ENCODE results near the gene RUVBL2. TPM values are rescaled to one million over a fixed set of nuclear protein-coding genes. Genes with fewer than 3 reads are reported as not detected.
"Not testable (repeated sequence)": the region's sequence is repeated elsewhere in the genome, so short reads cannot be mapped to it uniquely, and the experiment has no call there.

Gene RUVBL2
- total RNA-seq, 3 donors from 2014 or later = 208 to 257 (median 230) TPM

DNA sequence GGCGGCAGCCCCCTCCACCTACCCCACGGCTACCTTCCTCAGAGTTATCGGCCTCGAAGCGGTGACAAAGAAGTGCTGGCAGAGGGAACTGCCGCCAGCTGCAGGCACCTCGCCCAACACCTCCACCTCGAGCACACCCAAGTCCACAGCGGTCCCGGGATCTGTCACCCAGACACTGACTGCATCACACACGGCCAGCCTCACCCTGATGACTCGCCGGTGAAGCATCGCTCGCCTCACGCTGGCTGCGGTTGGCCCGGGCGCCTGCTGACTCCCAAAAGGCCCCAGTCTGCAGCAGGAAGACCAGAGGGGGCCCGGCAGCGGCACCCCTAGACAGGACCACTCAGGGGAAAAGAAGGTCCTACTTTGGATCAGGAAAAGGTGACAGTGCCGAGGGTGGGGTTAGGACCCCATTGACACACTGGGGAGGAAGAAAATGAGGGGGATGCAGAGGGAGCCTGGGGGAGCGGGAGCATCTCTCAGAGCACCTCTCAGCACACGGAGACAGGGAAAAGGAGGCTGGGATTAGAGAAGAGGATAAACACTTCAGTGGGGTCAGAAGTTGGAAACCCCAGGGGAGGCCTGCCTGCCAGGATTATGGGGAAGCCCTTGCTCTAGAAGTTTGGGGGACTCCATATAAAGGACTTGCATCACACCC lies 56.8 kb downstream of the RUVBL2 start:
- not testable (repeated sequence) for H3K4me3 Mint-ChIP-seq; DNase-seq; H3K36me3 Mint-ChIP-seq (ENCODE audit: insufficient read depth); H3K9me3 Mint-ChIP-seq; H3K4me1 Mint-ChIP-seq (ENCODE audit: low read depth); H3K27me3 Mint-ChIP-seq (ENCODE audit: low read depth); ATAC-seq

DNA sequence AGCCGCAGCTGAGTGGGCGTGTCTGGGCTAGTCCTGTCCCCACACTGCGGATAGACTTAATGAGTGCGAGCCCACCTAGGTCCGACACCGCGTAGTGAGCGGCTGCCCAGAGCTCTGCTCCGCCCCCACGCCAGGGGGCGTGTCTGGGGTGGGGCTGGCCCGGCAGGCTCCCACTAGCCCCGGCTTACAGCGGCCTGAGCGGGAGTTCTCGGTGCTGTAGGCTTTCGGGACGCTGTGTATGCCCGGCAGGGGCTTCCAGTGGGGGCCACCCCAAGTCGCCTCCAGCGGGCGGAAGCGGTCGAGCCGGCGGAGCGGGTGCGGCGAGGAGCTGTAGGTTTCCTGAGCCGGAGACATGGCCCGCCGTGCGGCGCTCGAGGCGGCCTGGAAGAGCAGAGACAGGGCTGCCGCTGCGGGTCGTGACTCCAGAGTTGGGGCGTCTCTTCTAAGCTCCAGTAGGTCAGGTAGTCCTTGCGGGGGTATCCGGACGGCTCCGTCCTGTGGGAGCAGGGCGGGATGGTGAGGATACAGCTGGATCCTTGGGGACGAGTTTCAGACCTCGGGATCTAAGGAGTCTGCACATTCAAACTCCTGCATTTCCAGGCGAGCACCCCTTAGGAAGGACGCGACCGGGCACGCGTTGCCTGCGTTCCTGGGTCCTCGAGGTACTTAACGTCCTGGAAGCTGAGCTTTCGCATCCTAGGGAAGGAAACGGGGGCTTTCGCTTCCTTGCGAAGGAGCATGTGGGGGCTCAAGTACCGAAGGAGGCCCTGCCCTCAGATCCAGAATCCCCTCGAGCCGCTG lies 62.6 kb downstream of the RUVBL2 start:
- H3K27me3 Mint-ChIP-seq (ENCODE audit: low read depth) = peaks cover 41% of the 10 kb centered on the region
- peak overlapping the region; percentile 77 for H3K4me3 Mint-ChIP-seq
- H3K36me3 Mint-ChIP-seq (ENCODE audit: insufficient read depth) = no peaks in the 10 kb centered on the region
- no peaks in the 10 kb centered on the region for H3K9me3 Mint-ChIP-seq
- H3K4me1 Mint-ChIP-seq (ENCODE audit: low read depth) = peaks cover 22% of the 10 kb centered on the region
- peak; percentile 78 to 81 for ATAC-seq
- DNase-seq = peak; percentile 36

DNA sequence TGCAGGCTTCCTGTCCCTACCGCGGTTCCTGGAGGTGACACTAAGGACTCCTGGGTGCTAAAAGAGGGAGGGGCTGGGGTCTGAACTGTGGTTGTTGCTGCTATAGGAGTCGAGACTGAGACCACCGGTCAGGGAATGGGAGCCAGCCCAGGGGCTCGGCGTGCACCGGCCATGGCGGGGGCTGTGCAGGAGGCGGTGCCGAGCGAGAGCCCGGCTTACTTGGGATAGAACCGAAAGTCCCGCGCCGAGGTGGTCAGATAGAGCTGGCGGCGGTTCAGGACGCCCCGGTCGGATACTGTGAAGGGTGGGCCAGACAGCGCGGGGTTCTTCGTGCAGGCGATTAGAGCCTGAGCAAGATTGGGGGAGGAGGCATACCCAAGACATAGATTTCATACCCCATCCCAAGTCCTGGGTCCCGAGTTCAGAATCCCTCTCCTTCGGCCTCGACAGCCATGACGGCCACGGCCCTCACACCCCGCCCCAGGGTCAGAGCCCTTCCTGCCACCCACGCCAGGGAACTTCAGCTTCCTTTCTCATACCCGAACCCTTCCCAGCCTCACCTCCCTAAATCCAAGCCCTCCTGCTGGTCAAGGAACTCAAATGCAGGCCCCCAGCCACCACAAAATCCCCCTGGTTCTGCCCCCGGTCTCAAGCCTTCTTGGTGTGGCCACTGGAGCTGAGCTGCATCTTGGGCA lies 63.4 kb downstream of the RUVBL2 start:
- not testable (repeated sequence) for DNase-seq; H3K36me3 Mint-ChIP-seq (ENCODE audit: insufficient read depth)
- H3K27me3 Mint-ChIP-seq (ENCODE audit: low read depth) = peaks cover 45% of the 10 kb centered on the region

DNA sequence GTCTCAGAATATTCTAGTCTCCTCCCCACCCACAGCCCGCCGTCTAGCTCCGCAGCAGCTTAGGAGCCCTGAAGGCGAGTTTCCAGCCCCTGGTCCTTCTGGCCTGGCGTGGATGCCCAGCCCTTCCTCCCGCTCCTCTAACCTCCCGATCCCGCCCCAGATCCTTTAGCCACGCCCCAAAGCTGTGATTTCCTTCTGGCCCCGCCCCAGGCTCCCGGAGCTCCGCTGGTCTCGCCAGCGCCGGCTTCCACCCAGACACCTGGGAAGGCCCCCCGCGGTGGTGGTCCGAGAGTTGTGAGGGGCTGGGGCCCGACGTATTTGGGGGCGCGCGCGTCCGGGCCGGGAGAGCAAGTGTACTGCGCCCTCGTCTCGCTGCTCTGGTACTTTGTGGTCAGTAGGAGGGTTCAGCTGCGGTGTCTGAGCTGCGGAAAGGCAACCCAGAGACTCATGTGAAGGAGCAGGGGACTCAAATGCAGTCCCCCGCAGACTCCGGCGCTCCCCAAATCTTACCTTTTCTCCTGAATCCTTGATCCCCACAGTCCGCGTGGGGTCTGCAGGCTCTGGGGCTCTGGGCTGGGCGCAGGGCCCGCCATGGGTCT lies 64.0 kb downstream of the RUVBL2 start, which contains the start of gene CGB7:
TSS of gene CGB7 (minus strand) at position 114 of the 599 bp plus-strand sequence. CDS start 2,374 bp downstream, outside the sequence.
- H3K4me1 Mint-ChIP-seq (ENCODE audit: low read depth) = peaks cover 22% of the 10 kb centered on the region
- H3K27me3 Mint-ChIP-seq (ENCODE audit: low read depth) = peaks cover 45% of the 10 kb centered on the region
- H3K9me3 Mint-ChIP-seq = no peaks in the 10 kb centered on the region
- peak within 1 kb of the TSS; percentile 77 for H3K4me3 Mint-ChIP-seq
- ATAC-seq (peak; percentile 9 to 36), DNase-seq (peak; percentile 33)
- H3K36me3 Mint-ChIP-seq (ENCODE audit: insufficient read depth) = no peaks in the 10 kb centered on the region

More for the DNA sequence above, 63.4 kb downstream of the RUVBL2 start:
- ATAC-seq = peak in 1 of 2 donors; percentile 6
- not testable (repeated sequence) for H3K9me3 Mint-ChIP-seq
- Mint-ChIP-seq H3K4me1 (ENCODE audit: low read depth) (peaks cover 22% of the 10 kb centered on the region), H3K4me3 (peak overlapping the region; percentile 77)

DNA sequence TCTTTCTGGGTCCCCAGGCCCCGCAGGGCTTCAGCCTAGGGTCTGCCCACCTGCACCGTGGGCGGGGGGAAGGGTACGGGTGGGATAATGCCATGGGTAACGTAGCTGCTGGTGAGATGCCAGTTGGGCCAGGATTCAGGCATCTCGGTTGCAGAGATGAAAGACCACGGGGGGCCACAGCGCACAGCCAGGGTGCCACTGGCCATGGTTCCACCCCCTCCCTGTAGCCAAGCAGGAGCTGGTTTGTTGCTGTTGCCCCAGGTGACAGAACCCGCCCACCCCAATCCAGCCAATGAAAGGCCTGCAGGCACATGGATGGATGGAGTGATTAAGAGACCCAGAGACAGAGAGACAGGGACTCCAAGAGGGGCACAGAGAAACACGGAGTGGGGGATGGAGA lies 64.9 kb downstream of the RUVBL2 start:
- peak in 1 of 2 donors; percentile 39 for ATAC-seq
- Mint-ChIP-seq H3K4me1 (ENCODE audit: low read depth) (peaks cover 22% of the 10 kb centered on the region), H3K9me3 (no peaks in the 10 kb centered on the region), H3K36me3 (ENCODE audit: insufficient read depth) (no peaks in the 10 kb centered on the region), H3K4me3 (no peak overlapping the region), H3K27me3 (ENCODE audit: low read depth) (peaks cover 53% of the 10 kb centered on the region)
- DNase-seq = no peak

DNA sequence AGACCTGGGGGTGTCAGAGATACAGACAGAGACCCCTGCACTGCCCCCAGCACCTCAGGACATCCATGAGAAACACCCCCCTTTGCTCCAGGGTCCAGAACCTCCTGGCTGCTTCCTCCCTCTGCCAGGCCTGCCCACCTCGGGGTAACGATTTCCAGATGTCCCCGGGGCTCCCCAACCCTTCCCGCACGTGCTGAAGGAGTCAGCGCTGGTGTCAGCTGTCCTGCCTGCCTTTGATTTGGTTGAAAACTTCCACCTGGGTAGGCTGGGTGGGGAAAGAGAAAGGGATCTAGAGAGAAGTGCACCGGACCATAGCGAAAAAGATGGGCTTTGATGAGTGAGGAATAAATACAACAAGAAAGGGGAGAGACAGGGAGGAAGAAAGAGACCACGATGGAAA lies 65.4 kb downstream of the RUVBL2 start:
- peaks cover 57% of the 10 kb centered on the region for H3K27me3 Mint-ChIP-seq (ENCODE audit: low read depth)
- no peak overlapping the region for H3K4me3 Mint-ChIP-seq
- H3K9me3 Mint-ChIP-seq = no peaks in the 10 kb centered on the region
- ATAC-seq = no peak
- peaks cover 22% of the 10 kb centered on the region for H3K4me1 Mint-ChIP-seq (ENCODE audit: low read depth)
- no peak for DNase-seq
- no peaks in the 10 kb centered on the region for H3K36me3 Mint-ChIP-seq (ENCODE audit: insufficient read depth)

DNA sequence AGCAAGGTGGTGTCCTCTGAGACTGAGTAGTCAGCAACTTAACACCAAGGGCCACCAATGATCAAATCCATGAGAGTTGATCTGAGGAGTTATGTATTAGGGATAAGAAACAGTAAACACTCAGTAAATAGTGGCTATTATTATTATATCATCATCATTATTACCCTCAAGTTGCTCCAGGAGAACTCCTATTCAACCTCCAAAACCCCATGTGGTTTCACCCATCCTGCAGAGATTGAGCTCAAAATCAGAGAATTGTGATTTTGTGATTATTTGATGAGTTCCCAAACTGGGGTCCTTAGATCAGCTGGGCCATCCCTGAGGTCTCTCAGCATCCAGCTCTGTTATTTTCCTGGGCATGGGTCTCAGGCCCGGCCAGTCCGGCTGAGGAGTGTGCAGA lies 67.3 kb downstream of the RUVBL2 start:
- H3K4me1 Mint-ChIP-seq (ENCODE audit: low read depth) = peaks cover 20% of the 10 kb centered on the region
- ATAC-seq (no peak), DNase-seq (no peak)
- H3K27me3 Mint-ChIP-seq (ENCODE audit: low read depth) = peaks cover 68% of the 10 kb centered on the region
- no peaks in the 10 kb centered on the region for H3K36me3 Mint-ChIP-seq (ENCODE audit: insufficient read depth)
- no peaks in the 10 kb centered on the region for H3K9me3 Mint-ChIP-seq
- H3K4me3 Mint-ChIP-seq = no peak overlapping the region

DNA sequence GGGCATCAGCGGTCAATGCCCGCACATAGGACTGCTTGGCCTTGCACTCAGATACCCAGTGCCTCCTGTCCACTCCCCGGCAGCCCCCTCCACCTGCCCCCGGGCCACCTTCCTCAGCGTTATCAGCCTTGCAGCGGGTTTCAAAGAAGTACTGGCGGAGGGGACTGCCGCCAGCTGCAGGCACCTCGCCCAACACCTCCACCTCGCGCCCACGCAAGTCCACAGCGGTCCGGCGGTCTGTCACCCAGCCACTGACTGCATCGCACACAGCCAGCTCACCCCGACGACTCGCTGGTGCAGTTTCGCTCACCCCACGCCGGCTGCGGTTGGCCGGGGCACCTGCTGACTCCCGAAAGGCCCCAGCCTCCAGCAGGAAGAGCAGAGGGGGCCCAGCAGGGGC lies 67.8 kb downstream of the RUVBL2 start:
- peaks cover 71% of the 10 kb centered on the region for H3K27me3 Mint-ChIP-seq (ENCODE audit: low read depth)
- H3K4me1 Mint-ChIP-seq (ENCODE audit: low read depth) = peaks cover 16% of the 10 kb centered on the region
- H3K4me3 Mint-ChIP-seq = no peak overlapping the region
- H3K9me3 Mint-ChIP-seq = no peaks in the 10 kb centered on the region
- ATAC-seq (no peak), DNase-seq (no peak)
- no peaks in the 10 kb centered on the region for H3K36me3 Mint-ChIP-seq (ENCODE audit: insufficient read depth)

DNA sequence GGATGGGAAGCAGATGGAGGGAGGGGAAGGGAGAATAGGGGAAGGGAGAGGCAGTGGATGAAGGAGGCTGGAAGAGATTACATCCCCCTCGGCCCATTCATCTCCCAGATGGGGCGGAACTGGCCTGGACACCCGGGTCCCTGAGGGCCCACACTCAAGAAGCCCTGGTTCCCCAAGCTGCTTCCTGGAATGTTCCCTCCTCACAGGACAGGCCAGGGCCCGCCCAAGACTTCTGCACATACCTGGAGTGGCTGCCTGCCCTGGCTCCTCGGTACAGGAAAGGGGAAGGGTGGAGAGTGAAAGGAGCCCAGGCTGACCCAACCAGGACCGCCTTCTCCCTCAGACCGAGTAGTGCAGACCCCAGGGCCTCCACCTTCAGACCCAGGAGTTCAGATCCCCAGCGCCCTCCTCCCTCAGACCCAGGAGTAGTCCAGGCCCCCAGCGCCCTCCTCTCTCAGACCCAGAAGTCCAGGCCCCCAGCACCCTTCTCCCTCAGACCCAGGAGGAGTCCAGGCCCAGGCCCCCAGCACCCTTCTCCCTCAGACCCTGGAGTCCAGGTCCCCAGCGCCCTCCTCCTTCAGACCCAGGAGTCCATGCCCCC lies 70.4 kb downstream of the RUVBL2 start:
- H3K27me3 Mint-ChIP-seq (ENCODE audit: low read depth) = peaks cover 72% of the 10 kb centered on the region
- no peak for ATAC-seq
- H3K36me3 Mint-ChIP-seq (ENCODE audit: insufficient read depth) = no peaks in the 10 kb centered on the region
- DNase-seq = no peak
- no peaks in the 10 kb centered on the region for H3K9me3 Mint-ChIP-seq
- no peak overlapping the region for H3K4me3 Mint-ChIP-seq
- no peaks in the 10 kb centered on the region for H3K4me1 Mint-ChIP-seq (ENCODE audit: low read depth)

DNA sequence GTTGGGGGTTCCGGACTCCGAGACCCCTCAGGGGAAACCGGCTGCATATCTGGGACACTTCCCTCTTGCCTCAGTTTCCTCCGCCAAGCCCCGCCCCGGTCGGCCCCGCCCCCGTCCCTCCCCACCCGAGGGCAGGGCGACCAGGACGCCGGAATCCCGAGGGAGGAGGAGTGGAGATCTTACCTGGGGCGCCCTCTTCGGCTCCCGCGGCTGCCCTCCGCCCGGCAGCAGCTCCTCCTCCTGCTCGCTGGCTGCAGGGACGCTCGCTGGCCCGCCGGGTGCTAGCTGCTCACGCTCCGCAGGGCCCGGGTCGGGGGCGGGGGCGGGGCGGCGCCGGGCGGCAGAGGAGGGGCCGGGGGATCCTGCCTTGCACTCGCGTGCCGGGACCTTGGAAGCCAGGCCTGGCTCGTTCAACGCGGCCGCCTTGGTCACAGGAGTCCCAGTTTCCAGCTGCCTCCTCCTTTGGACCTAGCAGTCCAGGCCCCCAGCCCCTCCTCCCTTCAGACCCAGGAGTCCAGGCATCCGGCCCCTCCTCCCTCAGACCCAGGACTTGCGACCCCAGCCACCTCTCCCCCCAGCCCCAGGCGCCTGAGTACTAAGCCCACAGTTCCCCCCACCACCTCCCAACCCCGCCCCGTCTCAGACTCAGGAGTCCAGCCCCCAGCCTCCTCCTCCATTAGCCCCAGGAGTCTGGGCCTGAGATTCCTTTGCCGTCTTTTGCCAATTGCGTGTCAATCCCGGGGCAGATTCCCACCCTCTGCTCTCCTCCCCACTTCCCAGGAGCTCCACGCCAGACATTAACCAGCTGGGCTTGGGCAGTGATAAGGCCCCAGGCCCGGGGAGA lies 71.3 kb downstream of the RUVBL2 start, which contains the start of gene NTF4:
TSS of gene NTF4 (minus strand) at position 51 of the 844 bp plus-strand sequence. CDS start 2,821 bp downstream, outside the sequence.
- Mint-ChIP-seq H3K9me3 (no peaks in the 10 kb centered on the region), H3K36me3 (ENCODE audit: insufficient read depth) (no peaks in the 10 kb centered on the region), H3K4me3 (no peak within 1 kb of the TSS), H3K27me3 (ENCODE audit: low read depth) (peaks cover 74% of the 10 kb centered on the region), H3K4me1 (ENCODE audit: low read depth) (no peaks in the 10 kb centered on the region)
- DNase-seq (no peak), ATAC-seq (peak; percentile 41 to 42)

Data from activated T-cell treated with anti-CD3 and anti-CD28 coated beads, Interleukin-2, amount 50 U/mL, for 4 hours (primary cell).